K562 (cell line): Measurements from ENCODE around the gene AIDA. TPM values are rescaled to one million over a fixed set of nuclear protein-coding genes. Genes with fewer than 3 reads are reported as not detected.

Experiments
- ATAC-seq: fragments of 200-7000 bp; cut with Tn5 transposase; 3 replicates; pipeline ENCODE4 v1.9.1; 2020; ENCODE audit warnings: moderate library complexity
- BruUV-seq: library from RNA; stranded (reverse); fragments of 400-500 nt; replicated peaks from 2 replicates; lab custom pipeline; 2021; lab: Mats Ljungman, UMichigan
- CTCF ChIA-PET: fragments of 300-600 bp; formaldehyde crosslinking; extraction: SDS; loops from one replicate; lab custom pipeline; 2021; ENCODE audit warnings: low intra/inter-chr PET ratio; lab: Yijun Ruan, JAX
- POLR2A ChIA-PET: fragments of 300-600, 350-650 bp; sonication (Branson Sonifier 250); formaldehyde crosslinking; extraction: SDS; loops from one replicate; lab custom pipeline; 2021; ENCODE audit warnings: antibody characterized with exemption, inconsistent platforms; lab: Yijun Ruan, JAX
- DNase-seq, 4 experiments: peaks; one replicate each; pipeline versions ENCODE4 v3.0.0 to v3.0.0-alpha.2; 2011 to 2018; ENCODE audit warnings: low spot score in 3 of 4, mixed read lengths in 3 of 4; ENCODE audit errors: extremely low read depth in 1 of 4
- FAIRE-seq: peaks from 2 replicates; lab custom pipeline; 2011; peaks lifted over from hg19 to GRCh38; lab: Jason Lieb, UNC
- H2AFZ ChIP-seq: 2 replicates; pipeline ENCODE4 v1.6.0; 2011; ENCODE audit warnings: low read depth, low read length, control low read depth, inconsistent platforms
- H3K27ac ChIP-seq: fragments of 200-600 bp; 3 replicates; pipeline ENCODE4 v1.8.0; 2011; ENCODE audit warnings: low read depth, mild to moderate bottlenecking, control low read depth, inconsistent platforms, low read length, moderate library complexity, mixed read lengths; ENCODE audit errors: extremely low read depth
- H3K27me3 ChIP-seq, 2 experiments: fragments of 300-600 bp in 1 of 2; 2 replicates in 1 of 2; 3 replicates in 1 of 2; pipeline versions ENCODE4 v1.6.0 to v1.8.0; 2011; ENCODE audit warnings: inconsistent platforms in 2 of 2, low read length in 2 of 2, mild to moderate bottlenecking in 1 of 2, mixed read lengths in 1 of 2, moderate library complexity in 1 of 2; ENCODE audit not compliant: control insufficient read depth in 2 of 2, insufficient read depth in 2 of 2
- H3K36me3 ChIP-seq: fragments of 300-600 bp; 3 replicates; pipeline ENCODE4 v1.8.0; 2011; ENCODE audit warnings: mild to moderate bottlenecking, low read length, inconsistent platforms; ENCODE audit not compliant: control insufficient read depth, insufficient read depth
- H3K4me1 ChIP-seq, 2 experiments: fragments of 200-600 bp in 1 of 2; replicated peaks in 1 of 2; 2 replicates in 1 of 2; 3 replicates in 1 of 2; pipeline versions ENCODE4 v1.5.1 to v1.8.0; 2011; ENCODE audit warnings: inconsistent platforms in 2 of 2, low read length in 2 of 2, mild to moderate bottlenecking in 1 of 2, mixed read lengths in 1 of 2, moderate library complexity in 1 of 2; ENCODE audit not compliant: control insufficient read depth in 2 of 2, insufficient read depth in 2 of 2
- H3K4me2 ChIP-seq: 2 replicates; pipeline ENCODE4 v1.6.1; 2011; ENCODE audit warnings: low read length, control low read depth, inconsistent platforms, mixed read lengths; ENCODE audit not compliant: insufficient read depth
- H3K4me3 ChIP-seq: fragments of 200-600 bp; sonication (generic), shearing (Covaris generic); 2 replicates; pipeline ENCODE4 v1.5.1; 2016; ENCODE audit warnings: control low read depth, inconsistent platforms
- H3K79me2 ChIP-seq: fragments of 200-600 bp; 3 replicates; pipeline ENCODE4 v1.8.0; 2011; ENCODE audit warnings: low read length, inconsistent platforms; ENCODE audit not compliant: control insufficient read depth, insufficient read depth
- H3K9ac ChIP-seq, 2 experiments: 2 replicates each; pipeline versions ENCODE4 v1.6.0 to v1.6.1; 2011; ENCODE audit warnings: low read depth in 2 of 2, low read length in 2 of 2, control low read depth in 1 of 2, inconsistent platforms in 1 of 2, mild to moderate bottlenecking in 1 of 2, mixed read lengths in 1 of 2; ENCODE audit not compliant: insufficient read depth in 1 of 2
- H3K9me1 ChIP-seq: one replicate; pipeline ENCODE4 v1.6.0; 2011; ENCODE audit warnings: inconsistent platforms, mild to moderate bottlenecking, low read length, moderate library complexity; ENCODE audit not compliant: control insufficient read depth, insufficient read depth
- H3K9me3 ChIP-seq: replicated peaks from 2 replicates; pipeline ENCODE4 v1.5.1; 2011; ENCODE audit warnings: low read depth, low read length, inconsistent platforms; ENCODE audit not compliant: control insufficient read depth, insufficient read depth
- H4K20me1 ChIP-seq: replicated peaks from 2 replicates; pipeline ENCODE4 v1.6.1; 2011; ENCODE audit warnings: low read length, inconsistent platforms, mixed read lengths; ENCODE audit not compliant: control insufficient read depth, insufficient read depth
- ASH1L ChIP-seq: fragments of 450-650 bp; IDR thresholded peaks from 2 replicates; pipeline ENCODE4 v1.6.1; 2018; ENCODE audit warnings: borderline replicate concordance, mild to moderate bottlenecking, low read depth; ENCODE audit not compliant: partially characterized antibody
- ELF4 ChIP-seq: fragments of 450-650 bp; formaldehyde crosslinking; IDR thresholded peaks from 2 replicates; pipeline ENCODE4 v1.4.0; 2022; ENCODE audit warnings: missing genetic modification characterization
- HIVEP1 ChIP-seq: fragments of 250-450 bp; sonication (Bioruptor Pico); IDR thresholded peaks from 2 replicates; pipeline ENCODE4 v1.4.0; 2020; ENCODE audit warnings: mild to moderate bottlenecking
- KHSRP ChIP-seq: fragments of 450-650 bp; IDR thresholded peaks from 2 replicates; pipeline ENCODE4 v1.6.1; 2017
- KLF6 ChIP-seq: fragments of 250-450 bp; sonication (Bioruptor Pico); IDR thresholded peaks from 2 replicates; pipeline ENCODE4 v1.4.0; 2020; ENCODE audit warnings: mild to moderate bottlenecking, moderate library complexity, borderline replicate concordance
- NFE2L1 ChIP-seq: fragments of 450-650 bp; IDR thresholded peaks from 2 replicates; pipeline ENCODE4 v1.6.1; 2016; ENCODE audit warnings: missing genetic modification characterization, low read depth, mild to moderate bottlenecking, missing compliant biosample characterization, moderate library complexity, borderline replicate concordance
- PRPF4 ChIP-seq: fragments of 200-400 bp; formaldehyde crosslinking; IDR thresholded peaks from one replicate; pipeline ENCODE4 v1.6.1; 2017; ENCODE audit warnings: low read length, low read depth, mild to moderate bottlenecking; ENCODE audit not compliant: insufficient read depth, poor library complexity, severe bottlenecking
- SMARCA5 ChIP-seq: fragments of 450-650 bp; IDR thresholded peaks from 2 replicates; pipeline ENCODE4 v1.6.1; 2016
- TGIF2 ChIP-seq: sonication (generic); formaldehyde crosslinking; IDR thresholded peaks from 2 replicates; pipeline ENCODE4 v1.8.1; 2022; ENCODE audit warnings: mild to moderate bottlenecking, missing genetic modification reagents, moderate library complexity
- YBX1 ChIP-seq: fragments of 450-650 bp; IDR thresholded peaks from 2 replicates; pipeline ENCODE4 v1.7.1; 2016; ENCODE audit warnings: mild to moderate bottlenecking
- ZBTB12 ChIP-seq: fragments of 250-450 bp; sonication (Bioruptor Pico); IDR thresholded peaks from 2 replicates; pipeline ENCODE4 v1.4.0; 2020
- ZNF253 ChIP-seq: fragments of 250-450 bp; sonication (Bioruptor Pico); conservative IDR thresholded peaks from 2 replicates; pipeline ENCODE4 v1.6.1; 2021; ENCODE audit warnings: mild to moderate bottlenecking
- ZNF518B ChIP-seq: fragments of 250-450 bp; sonication (Bioruptor Pico); IDR thresholded peaks from 2 replicates; pipeline ENCODE4 v1.5.0; 2021; ENCODE audit warnings: mild to moderate bottlenecking, moderate library complexity
- ZNF699 ChIP-seq: fragments of 250-450 bp; sonication (Bioruptor Pico); IDR thresholded peaks from 2 replicates; pipeline ENCODE4 v1.8.0; 2021; ENCODE audit warnings: mild to moderate bottlenecking, moderate library complexity; ENCODE audit not compliant: insufficient replicate concordance
- ZNF785 ChIP-seq: fragments of 250-450 bp; sonication (Bioruptor Pico); IDR thresholded peaks from 2 replicates; pipeline ENCODE4 v1.4.0; 2020; ENCODE audit warnings: mild to moderate bottlenecking
- WGBS: fragments of 100-300 bp; shearing (Covaris generic); methylation state at CpG from one replicate; pipeline ENCODE4 v1.1.6; 2016; ENCODE audit warnings: low coverage, mixed read lengths; ENCODE audit not compliant: insufficient coverage; ENCODE audit errors: missing lambda C conversion rate; 5-methylcytosine and 5-hydroxymethylcytosine counted together
- in situ Hi-C: fragments of 300-500 bp; cut with MboI; formaldehyde crosslinking; loops from 4 replicates; pipeline ENCODE4 v1.15.0; 2018; ENCODE audit warnings: inconsistent platforms, mixed read lengths
- intact Hi-C: fragments of 100-400 bp; cut with micrococcal nuclease; formaldehyde crosslinking; loops from 2 replicates; pipeline ENCODE4 v1.14.2; 2022
- polyA plus RNA-seq, 8 experiments: library from polyadenylated mRNA; depleted of rRNA in 4 of 8; stranded (reverse) in 5 of 8; unstranded in 3 of 8; fragments of >200 nt; fragmentation: Nextera tagmentation in 2 of 8; fragmentation: Illumina TruSeq in 1 of 8; extraction: Ambion mirVana in 2 of 8; extraction: Trizol in 1 of 8; gene quantifications; 2 replicates each; pipeline versions ENCODE4 v1.2.1 to v1.2.3, GENCODE V29; 2011 to 2014; ENCODE audit warnings: inconsistent platforms in 1 of 8, missing spikeins in 1 of 8
- total RNA-seq, 7 experiments: library from RNA; depleted of rRNA in 6 of 7; stranded (reverse); fragments of >200 nt in 6 of 7; fragmentation: Illumina TruSeq in 2 of 7; extraction: Trizol in 2 of 7; gene quantifications; 2 replicates each; pipeline versions ENCODE4 v1.2.1 to v1.2.3, GENCODE V29; 2011 to 2021; ENCODE audit warnings: low replicate concordance in 1 of 7

AIDA gene
- total and polyA plus RNA-seq, 9 of the 15 experiments (the other 6 are each of a cell fraction or from before 2014, with no cell fraction given): 18.2 to 77.9 (median 24.9) TPM

- in situ Hi-C loops: no loop called here
- WGBS: 73% methylated on average over 4 of the region's 5 CpGs
- POLR2A ChIA-PET: interaction anchor here (1.0 to 1.2 kb wide), 2 partner anchors 9 to 23 kb away, joined by 5 to 9 read pairs; no protein-coding TSS in a partner anchor
- TF ChIP-seq KLF6: no peak
- no peak for TF ChIP-seq ZNF253 (CRISPR knock-in tag)
- no peak for TF ChIP-seq TGIF2 (CRISPR knock-in tag)
- TF ChIP-seq ZNF785 (CRISPR knock-in tag): no peak
- TF ChIP-seq SMARCA5: no peak
- TF ChIP-seq ZBTB12: no peak
- TF ChIP-seq ZNF518B (CRISPR knock-in tag): no peak
- TF ChIP-seq KHSRP: no peak
- no peak for TF ChIP-seq ELF4 (CRISPR knock-in tag)
- no peak for TF ChIP-seq HIVEP1 (CRISPR knock-in tag)
- TF ChIP-seq ZNF699: no peak
- TF ChIP-seq PRPF4: no peak
- no peak for TF ChIP-seq ASH1L
- TF ChIP-seq YBX1: no peak
- no peak for TF ChIP-seq NFE2L1
Measured at GRCh38 chr1:222736470-222736869, 24.2 kb upstream of the AIDA start.

More at GRCh38 chr1:222736470-222736869, 24.2 kb upstream of the AIDA start:
- Histone ChIP-seq H3K9me1 (no peaks in the 10 kb centered on the region), H3K9me3 (no peaks in the 10 kb centered on the region), H3K4me3 (no peak overlapping the region), H4K20me1 (no peaks in the 10 kb centered on the region), H3K4me2 (no peak overlapping the region), H3K4me1 (no peaks in the 10 kb centered on the region), H2AFZ (no peak overlapping the region), H3K27ac (no peak overlapping the region), H3K36me3 (peaks cover 30% of the 10 kb centered on the region; the same call in 2 of the 3 replicates), H3K9ac (no peak overlapping the region), H3K79me2 (no peaks in the 10 kb centered on the region), H3K27me3 (no peaks in the 10 kb centered on the region)
- BruUV-seq: no TSS peak
- intact Hi-C loops: no loop called here
- FAIRE-seq: no peak
- DNase-seq: no peak
- CTCF ChIA-PET: no interaction called here
- no peak for ATAC-seq
